Neural progenitor cell (in vitro differentiated cells): ENCODE measurements around the gene TTC38.

Source experiments
- CTCF ChIP-seq: fragments of 200-600 bp; sonication (generic); IDR thresholded peaks from 2 replicates; pipeline ENCODE4 v1.5.1; 2017; ENCODE audit warnings: antibody characterized with exemption, mild to moderate bottlenecking
- EZH2 ChIP-seq: fragments of 200-600 bp; sonication (generic); IDR thresholded peaks from 2 replicates; pipeline ENCODE4 v1.6.1; 2017; ENCODE audit warnings: antibody characterized with exemption, mild to moderate bottlenecking, moderate library complexity

GRCh38 chr22:46272196-46272595, 4.4 kb downstream of the TTC38 start:
- no peak for TF ChIP-seq CTCF
- no peak for TF ChIP-seq EZH2
